Measurements from ENCODE around the gene SYT5.

SYT5 gene

DNA sequence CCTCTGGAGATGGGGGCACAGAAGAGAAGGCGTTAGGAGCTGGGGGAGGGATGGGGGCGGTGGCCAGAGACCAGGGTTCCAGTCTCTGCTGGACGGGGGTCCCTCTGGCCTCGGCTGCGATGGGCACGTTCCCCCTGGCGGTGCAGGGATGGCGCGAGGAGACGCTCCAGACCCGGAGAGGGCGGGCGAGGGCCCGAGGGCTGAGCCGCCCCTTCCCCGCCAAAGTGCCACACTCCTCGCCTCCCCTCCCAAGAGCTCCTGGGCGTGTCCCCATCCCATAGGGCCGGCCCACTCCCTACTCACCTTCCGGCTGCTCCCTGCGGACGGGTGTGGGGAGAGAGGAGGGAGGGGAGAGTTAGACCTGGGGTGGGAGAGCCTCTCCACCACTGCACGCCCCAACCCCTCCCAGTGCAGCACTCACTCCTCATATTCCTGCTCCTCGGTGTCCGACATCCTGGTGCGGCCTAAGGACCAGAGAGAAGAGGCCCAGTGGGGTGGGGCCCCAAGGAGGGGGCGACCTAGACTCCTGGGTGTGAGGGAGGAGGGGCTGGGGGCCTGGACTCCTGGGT, 33.3 kb downstream of the SYT5 start:
- peak; percentile 61 for DNase-seq (ENCODE audit: low spot score)

DNA sequence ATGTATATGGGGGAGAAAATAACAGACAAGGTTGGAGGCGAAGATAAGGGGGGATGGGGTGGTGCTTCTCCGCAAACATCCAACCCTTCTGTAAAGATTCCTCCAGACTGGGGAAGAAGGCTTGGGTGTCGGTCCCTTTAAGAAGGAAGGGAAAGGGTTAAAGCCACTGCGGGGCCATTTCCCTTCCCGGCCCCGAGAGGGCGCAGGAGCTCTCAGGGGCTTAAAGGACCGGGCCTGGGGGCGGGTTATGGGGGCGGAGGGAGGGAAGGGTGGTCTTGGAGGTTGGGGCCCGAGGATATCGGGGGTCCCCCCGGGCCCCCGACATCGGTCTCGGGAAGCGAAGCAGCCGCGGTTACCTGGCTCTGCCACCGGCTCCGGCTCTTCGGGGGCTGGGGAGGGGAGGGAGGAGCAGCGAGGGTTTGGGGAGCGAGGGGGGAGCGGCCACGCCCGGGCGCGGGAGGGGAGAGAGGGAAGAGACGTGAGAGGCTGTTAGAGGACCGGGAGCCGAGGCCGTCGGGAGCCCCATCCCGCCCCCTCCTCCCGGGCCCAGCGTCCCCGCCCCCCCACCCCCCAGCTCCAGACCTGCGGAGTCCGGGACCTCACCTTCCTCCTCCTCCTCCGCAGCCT, 33.9 kb downstream of the SYT5 start:
- DNase-seq (ENCODE audit: low spot score) = peak; percentile 80

- no peak for DNase-seq (ENCODE audit: low spot score)
Measured at GRCh38 chr19:55145232-55145631, 34.9 kb downstream of the SYT5 start.

DNA sequence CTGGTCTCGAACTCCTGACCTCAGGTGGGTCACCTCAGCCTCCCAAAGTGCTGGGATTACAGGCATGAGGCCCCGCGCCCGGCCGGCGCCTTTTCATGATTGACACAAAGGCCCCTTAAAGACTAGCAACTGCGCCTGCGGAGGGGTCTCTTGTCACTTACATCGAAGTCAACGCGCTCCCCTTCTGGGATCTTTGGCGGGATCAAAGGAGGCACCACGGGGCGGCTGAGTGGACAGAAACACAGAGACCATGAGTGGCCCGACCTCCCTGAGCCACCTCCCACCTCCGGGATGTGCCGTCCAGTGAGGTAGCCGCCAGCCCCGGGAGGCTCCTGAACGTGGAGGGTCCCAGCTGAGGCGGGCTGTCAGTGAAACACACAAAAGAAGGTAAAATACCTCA, 38.4 kb downstream of the SYT5 start:
- DNase-seq (ENCODE audit: low spot score) = peak; percentile 4

- no peak for DNase-seq (ENCODE audit: low spot score)
Measured at GRCh38 chr19:55137915-55138314, 42.2 kb downstream of the SYT5 start.

DNA sequence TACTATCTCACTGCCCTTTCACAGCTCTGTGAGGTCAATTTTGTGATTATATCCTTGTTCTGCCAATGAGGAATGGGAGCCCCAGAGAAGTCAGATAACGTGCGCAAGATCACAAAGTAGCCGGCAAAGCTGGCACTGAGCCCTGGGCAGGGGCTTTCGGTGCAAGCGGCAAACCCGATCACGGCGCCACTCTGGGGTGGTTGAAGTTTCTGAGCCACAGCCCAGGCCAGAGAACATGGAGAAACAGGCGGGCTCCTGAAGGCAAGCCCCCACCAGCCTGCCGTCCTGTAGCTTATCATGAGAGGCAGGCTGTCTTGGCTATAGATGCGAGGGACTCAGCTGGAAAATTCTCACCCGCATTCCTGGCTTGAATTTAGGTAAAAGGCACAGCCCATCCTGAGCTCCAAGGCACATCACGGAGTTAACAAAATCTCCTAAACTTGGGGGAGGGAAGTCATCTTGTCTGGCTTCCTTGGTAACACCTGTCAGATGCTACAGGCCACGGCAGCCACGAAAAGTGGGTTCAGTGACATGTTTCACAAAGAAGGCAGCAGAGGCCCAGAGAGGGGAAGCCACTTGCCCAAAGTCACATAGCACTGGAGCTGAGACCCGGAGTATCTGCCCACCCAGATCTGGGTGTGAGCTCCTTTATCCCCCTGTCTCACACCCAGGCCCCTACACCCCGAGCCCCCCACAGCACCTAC, 43.5 kb downstream of the SYT5 start:
- no peak for DNase-seq (ENCODE audit: low spot score)

- no peak for DNase-seq (ENCODE audit: low spot score)
Measured at GRCh38 chr19:55134736-55135135, 45.4 kb downstream of the SYT5 start.

- DNase-seq (ENCODE audit: low spot score) = no peak
Measured at GRCh38 chr19:55133639-55134444, 46.2 kb downstream of the SYT5 start.

DNA sequence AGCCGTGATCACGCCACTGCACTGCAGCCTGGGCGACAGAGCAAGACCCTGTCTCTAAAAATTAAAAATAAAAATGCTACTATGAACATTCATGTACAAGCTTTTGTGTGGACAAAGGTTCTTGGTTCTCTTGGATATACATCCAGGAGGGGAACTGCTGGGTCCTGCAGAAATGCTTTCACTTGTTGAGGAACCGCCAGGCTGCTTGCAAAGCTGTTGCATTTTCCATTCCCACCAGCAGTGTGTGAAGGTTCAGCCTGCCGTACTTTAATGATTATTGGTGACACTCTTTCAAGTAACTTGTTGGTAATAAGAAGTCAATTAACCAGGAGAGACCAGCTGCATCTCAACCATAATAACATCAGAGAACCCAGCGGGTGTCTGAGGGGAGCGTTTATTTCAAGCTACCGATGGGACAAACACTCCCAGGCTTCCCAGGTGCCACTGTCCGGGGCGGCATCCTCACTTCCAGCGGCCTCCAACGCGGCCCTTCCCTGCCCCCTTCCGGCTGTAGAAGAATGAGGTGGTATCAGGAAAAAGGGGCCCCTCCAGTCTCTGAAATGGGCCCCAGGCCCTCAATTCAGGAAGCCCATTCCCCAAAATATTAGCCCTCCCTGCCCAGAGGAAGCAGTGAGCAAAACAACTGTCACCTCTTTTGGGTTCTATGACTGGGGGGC, 47.5 kb downstream of the SYT5 start:
- no peak for DNase-seq (ENCODE audit: low spot score)

DNA sequence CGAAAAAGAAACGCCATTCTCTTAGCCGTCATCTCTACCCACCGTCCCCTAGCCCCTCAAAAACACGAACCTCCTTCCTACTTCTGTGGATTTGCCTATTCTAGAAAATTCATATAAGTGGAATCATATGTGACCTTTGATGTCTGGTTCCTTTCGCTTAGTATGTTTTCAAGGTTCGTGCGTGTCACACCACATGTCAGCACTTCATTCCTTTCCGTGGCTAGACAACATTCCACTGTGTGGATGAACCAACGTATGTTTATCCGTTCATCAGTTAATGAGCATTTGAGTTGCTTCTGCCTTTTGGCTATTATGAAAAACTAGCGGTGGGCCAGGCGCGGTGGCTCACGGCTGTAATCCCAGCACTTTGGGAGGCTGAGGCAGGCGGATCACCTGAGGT, 48.7 kb downstream of the SYT5 start:
- DNase-seq (ENCODE audit: low spot score) = no peak

All from HuH-7.5 (cell line).